ENCODE measurements around the gene PLVAP.

Gene PLVAP

DNA sequence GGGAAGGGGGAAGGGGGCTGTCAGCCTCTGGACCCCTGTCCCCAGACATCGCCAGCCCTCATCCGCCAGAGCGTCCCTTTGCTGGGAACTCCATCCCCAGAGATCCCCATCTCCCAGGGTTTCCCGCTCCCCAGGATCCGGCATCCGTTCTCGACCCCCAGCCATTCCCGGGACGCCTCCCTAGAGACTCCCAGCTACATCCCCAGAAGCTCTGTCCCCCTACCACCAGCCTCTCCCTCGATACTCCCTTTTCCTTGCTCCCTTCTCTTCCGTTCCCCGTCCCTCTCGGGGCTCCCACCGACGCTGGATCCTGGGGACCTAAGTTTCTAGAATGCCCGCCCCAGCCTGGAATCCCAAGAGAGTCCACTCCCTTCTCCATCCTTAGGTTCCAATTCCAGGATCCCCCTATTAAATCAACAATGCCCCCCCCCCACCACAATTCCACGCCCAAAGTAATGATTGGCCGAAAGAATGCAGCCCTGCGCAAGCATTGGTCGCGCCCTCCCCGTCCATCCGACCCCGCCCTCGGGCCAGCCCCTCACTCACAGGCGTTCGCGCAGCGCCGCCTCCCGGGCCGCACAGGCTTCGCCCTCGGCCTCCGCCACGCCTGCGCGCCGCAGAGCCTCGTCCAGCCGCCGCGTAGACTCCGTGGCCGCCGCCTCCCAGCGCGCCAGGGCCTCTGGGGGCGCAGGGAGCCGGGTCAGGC, 13.7 kb upstream of the PLVAP start:
- peak; percentile 20; the same call in 1 of the 2 replicates for TF ChIP-seq GATA2 (IDR thresholded peaks at IDR 0.05; ENCODE audit: low read depth, low read length)
- no peak for TF ChIP-seq GATA3 (IDR thresholded peaks at IDR 0.05; ENCODE audit: low read depth, low read length)

DNA sequence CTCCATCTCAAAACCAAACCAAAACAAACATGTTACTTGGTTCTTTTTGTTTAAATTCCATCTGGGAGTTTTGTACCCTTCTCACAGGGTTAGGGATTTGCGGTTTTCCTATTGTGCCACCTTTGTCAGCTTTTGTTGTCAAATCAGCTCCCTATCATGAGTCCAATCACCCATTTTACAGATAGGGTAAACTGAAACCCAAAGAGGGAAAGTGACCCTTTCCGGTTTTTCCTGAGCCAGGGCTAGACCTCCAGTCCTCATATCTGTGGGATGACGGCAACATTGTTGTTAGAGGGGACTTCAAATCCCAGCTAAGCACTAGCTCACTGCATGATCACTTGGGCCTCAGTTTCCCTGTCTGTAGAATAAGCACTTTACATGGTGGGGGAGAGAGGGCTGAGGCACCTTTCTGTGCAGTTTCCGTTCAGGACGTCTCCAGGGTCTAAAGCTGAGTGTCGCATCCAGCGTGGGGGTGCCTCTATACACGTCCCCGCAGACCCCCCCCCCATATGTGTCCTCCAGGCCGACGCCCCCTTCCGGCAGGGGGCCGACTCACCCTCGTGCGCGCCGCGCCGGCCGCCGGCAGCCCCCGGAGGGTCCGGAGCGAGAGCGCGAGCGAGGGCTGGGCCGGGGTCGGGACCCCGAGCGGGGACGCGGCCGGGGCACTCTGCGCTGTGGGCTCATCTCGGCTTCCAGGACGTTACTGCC, 13.0 kb upstream of the PLVAP start:
- TF ChIP-seq GATA2 (IDR thresholded peaks at IDR 0.05; ENCODE audit: low read depth, low read length) (no peak), GATA3 (IDR thresholded peaks at IDR 0.05; ENCODE audit: low read depth, low read length) (no peak)

DNA sequence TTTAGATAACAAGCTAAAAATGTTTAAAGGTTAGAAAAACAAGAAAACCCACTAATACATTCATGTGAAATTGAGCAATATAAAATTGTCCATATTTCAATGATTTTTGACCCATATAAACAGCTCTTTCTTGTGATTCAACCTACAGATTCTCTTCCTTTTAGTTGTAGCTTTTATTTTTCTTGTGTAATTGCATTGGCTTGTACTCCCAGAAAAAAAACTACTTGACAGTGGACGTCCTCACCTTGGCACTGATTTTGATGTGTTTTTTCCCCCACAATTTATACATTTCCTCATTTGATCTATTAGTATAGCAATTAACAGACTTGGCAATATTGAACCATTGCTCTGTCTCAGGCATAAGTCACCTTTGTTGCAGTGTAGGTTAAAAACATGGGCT, 12.1 kb upstream of the PLVAP start:
- TF ChIP-seq GATA2 (IDR thresholded peaks at IDR 0.05; ENCODE audit: low read depth, low read length) (no peak), GATA3 (IDR thresholded peaks at IDR 0.05; ENCODE audit: low read depth, low read length) (no peak)

DNA sequence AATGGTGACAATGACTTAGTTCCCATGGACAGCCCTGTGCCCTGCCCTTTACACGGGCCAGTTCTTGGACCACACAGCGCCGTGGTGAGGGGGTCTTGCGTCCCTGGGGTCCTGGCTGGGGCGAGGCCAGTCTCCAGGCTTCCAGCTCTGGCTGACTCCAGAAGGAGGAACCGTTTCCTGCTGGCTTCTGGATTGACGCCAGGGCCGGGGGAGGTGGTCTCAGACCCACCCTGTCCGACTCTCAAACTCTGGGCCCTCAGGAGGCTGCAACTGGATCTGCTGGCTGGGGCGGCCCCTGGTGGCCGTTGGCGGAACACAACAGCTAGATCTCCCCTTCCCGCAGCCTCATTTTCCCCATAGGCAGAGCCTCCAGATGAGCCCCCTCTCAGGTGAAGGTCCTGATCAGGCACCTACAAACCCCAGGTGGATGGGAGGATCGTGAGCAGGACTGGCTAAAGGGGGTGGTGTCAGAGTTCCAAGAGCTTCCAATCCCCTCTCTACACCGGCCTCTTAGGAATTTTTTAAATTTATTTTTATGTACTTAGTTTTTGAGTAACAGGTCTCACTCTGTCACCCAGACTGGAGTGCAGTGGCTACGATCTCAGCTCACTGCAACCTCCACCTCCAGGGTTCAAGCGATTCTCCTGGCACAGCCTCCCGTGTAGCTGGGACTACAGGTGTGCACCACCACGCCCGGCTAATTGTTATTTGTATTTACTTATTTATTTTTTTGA, 8.9 kb upstream of the PLVAP start:
- TF ChIP-seq GATA3 (IDR thresholded peaks at IDR 0.05; ENCODE audit: low read depth, low read length) (no peak), GATA2 (IDR thresholded peaks at IDR 0.05; ENCODE audit: low read depth, low read length) (no peak)

DNA sequence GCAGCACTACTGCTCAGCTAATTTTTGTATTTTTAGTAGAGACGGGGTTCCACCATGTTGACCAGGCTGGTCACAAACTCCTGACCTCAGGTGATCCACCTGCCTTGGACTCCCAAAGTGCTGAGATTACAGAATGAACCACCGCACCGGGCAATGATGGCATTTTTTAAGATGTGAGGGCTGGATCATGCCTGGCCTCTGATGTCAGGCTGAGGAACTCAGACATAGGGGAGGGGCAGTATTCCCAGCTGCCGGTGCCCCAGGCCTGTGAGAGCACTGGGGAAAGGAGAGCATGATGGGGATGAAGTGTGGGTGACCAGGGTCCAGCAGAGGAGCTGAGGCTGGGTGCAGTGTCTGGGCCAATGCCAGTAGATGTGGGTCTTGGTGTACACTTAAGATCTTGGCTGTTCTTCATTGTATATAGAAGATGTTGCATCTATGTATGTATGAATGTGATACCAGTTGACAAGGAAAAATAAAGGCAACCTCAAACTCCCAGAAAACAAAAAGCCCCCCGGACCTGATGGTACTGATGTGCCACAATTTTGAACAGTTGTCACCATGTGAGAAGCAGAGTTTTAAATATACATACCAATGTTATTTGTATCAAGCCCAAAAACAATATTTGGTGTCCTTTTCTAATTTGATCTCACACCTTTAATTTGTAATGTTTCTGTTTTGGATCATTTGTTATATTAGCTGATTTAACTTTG, 3.4 kb upstream of the PLVAP start:
- no peak for TF ChIP-seq GATA3 (IDR thresholded peaks at IDR 0.05; ENCODE audit: low read depth, low read length)
- no peak for TF ChIP-seq GATA2 (IDR thresholded peaks at IDR 0.05; ENCODE audit: low read depth, low read length)

DNA sequence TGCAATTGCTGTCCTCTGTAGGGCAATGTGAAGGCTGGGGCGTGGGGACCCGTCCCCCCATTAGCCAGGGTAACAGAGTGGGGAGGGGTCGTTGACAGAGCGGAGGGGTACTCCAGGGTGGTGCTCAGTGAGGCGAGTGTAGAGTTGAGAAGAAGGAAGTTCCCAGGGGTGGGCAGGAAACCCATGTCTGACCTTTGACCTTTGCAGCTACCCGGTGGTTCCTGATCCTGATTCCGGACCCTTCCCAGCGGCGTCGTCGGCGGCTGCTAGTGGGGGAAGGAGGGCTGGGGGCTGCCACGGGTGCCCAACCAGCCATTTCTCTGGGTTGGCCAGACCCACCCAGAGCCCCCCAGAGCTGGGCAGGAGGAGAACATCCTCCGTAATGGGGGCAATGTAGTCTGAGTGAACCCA, 2.1 kb upstream of the PLVAP start:
- TF ChIP-seq GATA3 (IDR thresholded peaks at IDR 0.05; ENCODE audit: low read depth, low read length) (no peak), GATA2 (IDR thresholded peaks at IDR 0.05; ENCODE audit: low read depth, low read length) (no peak)

DNA sequence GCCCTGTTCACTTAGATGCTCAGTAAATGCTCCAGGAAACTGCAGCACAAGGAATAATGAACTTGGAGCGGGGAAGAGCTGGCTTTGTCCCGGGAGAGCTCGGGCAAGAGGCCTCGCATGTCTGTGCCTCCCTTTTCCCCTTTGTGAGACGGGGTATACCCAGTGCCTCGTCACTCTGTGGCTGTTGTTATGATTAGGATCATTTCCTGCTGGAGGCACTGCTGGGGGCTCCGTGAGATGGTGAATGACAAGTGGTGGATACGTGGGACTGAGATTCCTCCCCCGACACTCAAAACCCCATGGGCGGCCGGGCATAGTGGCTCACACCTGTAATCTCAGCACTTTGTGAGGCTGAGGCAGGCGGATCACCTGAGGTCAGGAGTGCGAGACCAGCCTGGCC, 1.1 kb upstream of the PLVAP start:
- TF ChIP-seq GATA2 (IDR thresholded peaks at IDR 0.05; ENCODE audit: low read depth, low read length) (no peak), GATA3 (IDR thresholded peaks at IDR 0.05; ENCODE audit: low read depth, low read length) (no peak)

DNA sequence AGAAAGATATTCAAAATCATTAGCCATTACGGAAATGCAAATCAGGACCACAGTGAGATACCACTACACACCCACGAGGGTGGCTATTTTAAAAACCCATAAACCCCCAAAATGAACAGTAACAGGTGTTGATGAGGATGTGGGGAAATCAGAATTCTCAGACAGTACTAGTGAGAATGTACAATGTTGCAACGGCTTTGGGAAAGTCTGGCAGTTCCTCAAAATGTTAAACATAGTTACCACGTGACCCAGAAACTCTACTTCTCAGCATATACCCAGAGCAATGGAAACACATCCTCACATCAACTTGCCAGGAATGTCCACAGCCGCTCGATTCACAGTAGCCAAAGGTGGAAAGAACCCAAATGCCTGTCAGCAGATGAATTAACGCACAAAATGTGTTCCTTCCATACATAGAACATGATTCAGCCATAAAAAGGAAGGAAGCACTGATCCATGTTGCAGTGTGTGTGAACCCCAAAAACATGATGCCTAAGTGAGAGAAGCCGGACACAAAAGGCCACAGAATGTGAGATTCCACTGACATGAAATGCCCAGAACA, 7.0 kb downstream of the PLVAP start:
- TF ChIP-seq GATA2 (IDR thresholded peaks at IDR 0.05; ENCODE audit: low read depth, low read length) (no peak), GATA3 (IDR thresholded peaks at IDR 0.05; ENCODE audit: low read depth, low read length) (no peak)

DNA sequence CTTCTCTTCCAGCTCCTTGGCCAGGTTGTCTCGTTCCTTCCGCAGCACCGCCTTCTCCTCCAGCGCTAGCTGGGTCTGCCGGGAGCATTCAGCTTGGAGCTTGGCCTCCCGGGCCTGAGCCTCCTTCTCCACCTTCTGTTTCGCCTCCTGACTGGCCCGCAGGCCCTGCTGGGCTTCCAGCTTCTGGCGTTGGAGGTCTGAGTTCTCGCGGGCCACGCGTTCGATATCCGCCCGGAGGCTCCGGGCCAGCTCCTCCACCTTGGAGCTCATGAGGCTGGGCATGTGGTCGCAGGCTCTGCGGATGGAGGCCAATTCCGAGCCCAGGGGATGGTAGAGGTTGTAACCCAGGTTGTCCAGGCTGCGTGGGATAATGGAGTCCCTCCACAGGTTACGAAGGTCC, 11.8 kb downstream of the PLVAP start:
- no peak for TF ChIP-seq GATA2 (IDR thresholded peaks at IDR 0.05; ENCODE audit: low read depth, low read length)
- TF ChIP-seq GATA3 (IDR thresholded peaks at IDR 0.05; ENCODE audit: low read depth, low read length) = no peak

DNA sequence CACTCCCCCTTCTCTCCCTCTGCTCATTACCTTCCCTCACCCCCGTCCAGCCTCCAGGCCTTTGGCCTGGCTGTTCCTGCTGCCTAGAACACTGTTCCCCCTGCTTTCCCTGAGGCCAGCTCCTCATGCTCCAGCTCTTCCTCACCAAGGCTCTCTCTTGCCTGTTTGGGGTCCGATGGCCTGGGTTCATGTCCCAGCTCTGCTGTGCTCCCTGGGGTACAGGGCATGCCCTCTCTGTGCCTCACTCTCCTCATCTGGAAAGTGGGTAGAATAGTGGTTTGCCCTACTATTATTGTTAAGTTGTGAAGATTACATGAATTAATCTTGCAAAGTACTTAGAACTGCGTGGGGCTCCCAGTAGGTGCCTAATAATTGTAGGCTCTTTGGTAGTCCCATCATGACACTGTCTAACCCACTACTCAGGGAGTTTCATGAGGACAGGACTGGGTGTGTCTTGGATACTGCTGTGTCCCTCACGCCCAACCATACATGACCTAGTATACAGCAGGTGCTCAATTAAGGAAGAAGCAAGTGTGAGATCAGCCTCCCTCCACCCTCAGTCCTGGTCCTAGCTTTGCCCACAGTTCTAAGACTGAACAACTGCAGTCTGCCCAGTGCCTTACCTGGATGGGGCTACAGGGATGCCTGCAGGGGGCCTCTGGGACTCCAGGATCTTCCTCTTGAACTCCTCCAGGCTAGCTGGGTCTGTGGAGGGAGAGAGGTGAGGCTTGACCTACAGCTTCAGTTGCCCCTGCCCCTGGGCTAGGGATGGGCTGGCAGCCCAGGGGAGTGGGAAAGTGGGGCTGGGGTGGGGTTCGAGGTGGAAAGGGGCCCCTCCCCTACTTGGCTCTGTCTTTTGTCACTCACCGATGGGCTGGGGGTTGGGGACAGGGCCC, 17.0 kb downstream of the PLVAP start:
- TF ChIP-seq GATA2 (IDR thresholded peaks at IDR 0.05; ENCODE audit: low read depth, low read length) = no peak
- no peak for TF ChIP-seq GATA3 (IDR thresholded peaks at IDR 0.05; ENCODE audit: low read depth, low read length)

DNA sequence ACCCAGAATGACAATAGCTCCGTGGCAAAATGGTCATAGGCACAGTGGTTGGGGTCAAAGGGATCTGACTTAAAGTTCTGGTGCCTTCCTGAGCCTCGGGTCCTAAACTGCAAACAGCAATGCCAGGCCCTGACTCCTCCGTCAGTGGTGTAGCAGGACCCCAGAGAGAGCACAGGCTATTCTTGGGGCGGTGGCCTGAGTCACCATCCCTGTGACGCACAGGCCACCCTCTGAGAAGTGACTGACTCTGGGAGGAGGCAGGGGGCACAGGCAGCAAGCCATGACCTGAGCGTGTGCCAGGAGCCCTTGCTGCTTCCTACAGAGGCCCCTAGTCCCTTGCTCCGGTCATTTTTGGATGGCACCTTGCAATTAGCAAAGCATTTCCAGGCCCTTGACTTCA, 18.7 kb downstream of the PLVAP start:
- no peak for TF ChIP-seq GATA3 (IDR thresholded peaks at IDR 0.05; ENCODE audit: low read depth, low read length)
- no peak for TF ChIP-seq GATA2 (IDR thresholded peaks at IDR 0.05; ENCODE audit: low read depth, low read length)

DNA sequence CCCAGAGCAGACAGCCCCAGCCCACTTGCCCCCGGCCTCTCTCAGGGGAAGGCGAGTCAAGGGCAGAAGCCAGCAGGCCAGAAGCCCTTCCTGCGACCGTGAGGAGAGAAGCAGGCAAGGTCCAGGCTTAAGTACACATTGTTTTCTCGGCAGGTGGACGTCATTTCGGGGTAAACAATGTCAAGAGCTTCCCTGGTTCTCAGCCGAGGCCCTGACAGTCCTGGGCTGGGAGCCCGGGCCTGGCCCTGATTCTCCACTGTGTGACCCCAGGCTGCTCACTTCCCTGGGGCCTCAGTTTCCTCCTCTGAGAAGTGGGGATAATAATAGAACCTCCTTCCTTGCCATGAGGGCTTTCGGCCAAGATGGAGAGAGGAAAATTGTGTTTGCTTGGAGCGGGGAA, 19.4 kb downstream of the PLVAP start:
- TF ChIP-seq GATA3 (IDR thresholded peaks at IDR 0.05; ENCODE audit: low read depth, low read length) (no peak), GATA2 (IDR thresholded peaks at IDR 0.05; ENCODE audit: low read depth, low read length) (no peak)
